GM19397 (cell line): ENCODE measurements around the gene ANTKMT.
"Not testable (repeated sequence)": the region's sequence is repeated elsewhere in the genome, so short reads cannot be mapped to it uniquely, and the experiment has no call there.

Source experiments
- ATAC-seq: cut with Tn5 transposase; IDR thresholded peaks from one replicate; pipeline ENCODE4 v1.9.1; 2021; ENCODE audit warnings: mild to moderate bottlenecking, moderate library complexity; ENCODE audit not compliant: unreplicated experiment

ANTKMT gene

DNA sequence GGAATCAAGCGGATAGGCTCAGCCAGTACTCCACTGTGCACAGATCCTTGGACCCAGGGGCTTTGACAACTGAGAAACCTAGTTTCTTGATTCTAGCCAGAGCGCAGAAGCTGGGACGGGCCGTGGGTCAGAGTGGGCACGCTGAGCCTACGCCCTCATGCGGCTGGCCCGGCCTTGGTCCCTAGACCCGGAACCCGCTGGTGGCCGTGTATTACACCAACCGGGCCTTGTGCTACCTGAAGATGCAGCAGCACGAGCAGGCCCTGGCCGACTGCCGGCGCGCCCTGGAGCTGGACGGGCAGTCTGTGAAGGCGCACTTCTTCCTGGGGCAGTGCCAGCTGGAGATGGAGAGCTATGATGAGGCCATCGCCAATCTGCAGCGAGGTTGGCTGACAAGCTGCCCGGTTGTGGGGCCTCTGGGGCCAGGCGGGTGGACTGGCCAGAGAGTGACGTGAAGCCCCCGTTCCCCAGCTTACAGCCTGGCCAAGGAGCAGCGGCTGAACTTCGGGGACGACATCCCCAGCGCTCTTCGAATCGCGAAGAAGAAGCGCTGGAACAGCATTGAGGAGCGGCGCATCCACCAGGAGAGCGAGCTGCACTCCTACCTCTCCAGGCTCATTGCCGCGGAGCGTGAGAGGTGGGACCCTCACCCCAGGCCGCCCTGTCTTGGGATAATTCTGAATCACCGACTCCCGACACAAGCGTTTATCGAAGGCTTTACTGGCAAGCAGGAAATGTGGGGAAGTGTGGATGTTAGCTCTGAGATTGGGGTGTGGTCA lies 39.8 kb upstream of the ANTKMT start:
- no peak for ATAC-seq

DNA sequence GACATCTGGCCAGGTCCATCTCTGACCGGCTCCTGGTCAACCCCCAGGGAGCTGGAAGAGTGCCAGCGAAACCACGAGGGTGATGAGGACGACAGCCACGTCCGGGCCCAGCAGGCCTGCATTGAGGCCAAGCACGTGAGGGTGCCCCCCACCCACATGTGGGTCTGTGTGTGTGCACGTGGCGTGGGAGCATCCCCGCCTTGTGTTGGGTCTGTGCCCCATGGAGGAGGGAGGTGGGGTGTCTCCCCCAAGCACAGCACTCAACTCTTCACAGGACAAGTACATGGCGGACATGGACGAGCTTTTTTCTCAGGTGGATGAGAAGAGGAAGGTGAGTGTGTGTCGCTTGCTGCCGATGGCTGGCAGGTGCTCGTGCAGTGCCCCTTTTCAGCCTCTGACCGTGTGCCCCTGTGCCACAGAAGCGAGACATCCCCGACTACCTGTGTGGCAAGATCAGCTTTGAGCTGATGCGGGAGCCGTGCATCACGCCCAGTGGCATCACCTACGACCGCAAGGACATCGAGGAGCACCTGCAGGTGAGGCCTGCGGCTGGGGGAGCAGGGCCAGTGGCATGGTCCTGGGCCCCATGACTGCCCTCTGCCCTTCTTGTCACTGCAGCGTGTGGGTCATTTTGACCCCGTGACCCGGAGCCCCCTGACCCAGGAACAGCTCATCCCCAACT lies 39.1 kb upstream of the ANTKMT start:
- ATAC-seq: no peak

DNA sequence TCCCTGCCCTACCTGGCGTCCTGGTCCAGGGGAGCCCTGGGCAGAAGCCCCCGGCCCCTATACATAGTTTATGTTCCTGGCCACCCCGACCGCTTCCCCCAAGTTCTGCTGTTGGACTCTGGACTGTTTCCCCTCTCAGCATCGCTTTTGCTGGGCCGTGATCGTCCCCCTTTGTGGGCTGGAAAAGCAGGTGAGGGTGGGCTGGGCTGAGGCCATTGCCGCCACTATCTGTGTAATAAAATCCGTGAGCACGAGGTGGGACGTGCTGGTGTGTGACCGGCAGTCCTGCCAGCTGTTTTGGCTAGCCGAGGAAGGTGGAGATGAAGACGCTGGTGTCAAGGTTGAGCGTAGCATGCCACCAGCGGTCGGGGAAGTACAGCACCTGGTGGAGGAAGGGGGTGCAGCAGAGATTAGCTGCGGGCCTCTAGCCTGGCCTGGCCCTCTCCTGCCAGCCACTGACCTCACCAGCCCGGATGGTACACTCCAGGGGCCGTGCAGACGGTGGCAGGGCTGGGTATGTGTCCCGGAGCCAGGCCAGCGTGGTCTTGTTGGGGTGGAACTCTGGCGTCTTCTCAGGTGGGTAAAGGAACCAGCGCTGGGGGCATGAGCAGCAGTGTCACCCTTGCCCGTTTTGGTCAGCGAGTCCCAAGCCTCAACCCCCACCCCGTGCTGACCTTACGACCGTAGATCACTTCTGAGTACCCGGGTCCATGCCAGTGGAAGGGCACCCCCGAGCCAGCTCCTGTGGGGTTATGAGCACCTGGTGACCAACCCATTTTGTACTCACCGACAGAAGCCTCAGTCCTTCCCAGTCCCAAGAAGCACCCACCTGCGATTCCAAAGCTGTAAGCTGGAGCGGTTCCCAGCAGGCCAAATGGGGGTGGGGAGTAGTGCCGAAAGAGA lies 38.2 kb upstream of the ANTKMT start:
- ATAC-seq: no peak

DNA sequence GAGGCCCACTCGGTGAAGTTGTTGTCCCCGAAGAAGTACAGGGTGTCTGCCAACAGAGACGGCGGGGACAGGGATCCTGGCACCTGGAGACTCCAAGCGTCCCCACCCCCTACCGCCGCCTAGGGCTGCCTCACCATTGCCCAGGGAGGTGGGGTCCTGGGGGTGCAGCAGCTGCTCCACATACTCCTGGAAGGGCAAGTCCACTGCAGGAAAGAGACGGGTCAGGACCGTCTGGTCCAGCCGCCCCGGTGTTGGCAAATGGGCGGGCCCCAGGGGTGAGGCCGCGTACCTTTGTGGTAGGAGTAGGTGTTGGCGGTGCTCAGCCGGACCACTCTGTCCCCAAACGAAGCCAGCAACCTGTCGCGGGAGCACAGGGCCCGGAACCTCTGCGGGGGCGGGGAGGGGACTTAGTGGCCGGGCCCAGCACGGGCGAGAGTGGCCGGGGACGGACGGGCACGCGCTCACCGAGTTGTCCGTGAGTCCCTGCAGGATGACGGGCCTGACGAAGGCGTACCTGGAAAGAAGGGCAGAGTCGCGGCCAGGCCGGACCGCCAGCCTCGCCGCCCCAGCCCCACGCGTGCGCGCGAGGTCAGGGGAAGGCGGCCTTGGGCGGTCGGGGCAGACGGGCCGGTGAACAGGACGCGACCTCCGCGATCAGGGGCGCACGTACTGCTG lies 37.4 kb upstream of the ANTKMT start:
- ATAC-seq: no peak

DNA sequence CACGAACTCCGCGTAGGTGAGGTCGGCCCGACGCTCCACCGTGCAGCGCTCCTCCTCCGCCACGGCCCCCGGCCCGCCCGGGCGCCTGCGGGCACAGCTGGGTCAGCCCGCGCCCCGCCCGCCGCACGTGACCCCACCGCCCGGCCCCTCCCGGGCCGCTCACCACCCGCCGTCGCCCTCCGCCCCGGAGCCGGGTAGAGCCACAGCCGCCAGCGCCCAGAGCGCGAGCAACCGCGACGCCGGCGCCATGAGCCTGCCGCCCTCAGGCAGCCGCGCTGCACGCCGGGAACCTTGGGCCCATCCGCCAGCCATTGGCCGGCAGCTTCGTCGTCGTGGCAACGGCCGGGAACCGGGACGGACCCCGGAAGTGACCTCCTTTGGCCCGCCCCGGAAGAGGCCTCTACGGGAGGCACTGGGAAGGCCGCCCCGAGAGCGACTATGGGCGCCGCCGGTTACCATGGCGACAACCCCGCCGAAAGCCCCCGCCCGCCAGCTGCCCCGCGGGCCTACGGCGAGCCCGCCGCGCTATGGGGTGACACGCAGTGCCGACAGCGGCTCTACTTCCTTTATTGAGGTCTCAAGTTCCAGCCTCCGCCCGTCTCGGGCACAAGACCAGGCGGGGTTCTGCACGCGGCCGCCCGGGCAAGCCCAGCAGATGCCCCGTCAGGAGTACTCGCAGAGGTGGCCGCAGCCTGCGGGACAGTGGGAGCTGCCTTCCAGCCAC lies 36.7 kb upstream of the ANTKMT start, which contains the start of gene JMJD8:
TSS of gene JMJD8 (minus strand) at position 264 of the 724 bp plus-strand sequence. CDS start at position 249, 15 bp downstream.
- peak; percentile 56 for ATAC-seq

DNA sequence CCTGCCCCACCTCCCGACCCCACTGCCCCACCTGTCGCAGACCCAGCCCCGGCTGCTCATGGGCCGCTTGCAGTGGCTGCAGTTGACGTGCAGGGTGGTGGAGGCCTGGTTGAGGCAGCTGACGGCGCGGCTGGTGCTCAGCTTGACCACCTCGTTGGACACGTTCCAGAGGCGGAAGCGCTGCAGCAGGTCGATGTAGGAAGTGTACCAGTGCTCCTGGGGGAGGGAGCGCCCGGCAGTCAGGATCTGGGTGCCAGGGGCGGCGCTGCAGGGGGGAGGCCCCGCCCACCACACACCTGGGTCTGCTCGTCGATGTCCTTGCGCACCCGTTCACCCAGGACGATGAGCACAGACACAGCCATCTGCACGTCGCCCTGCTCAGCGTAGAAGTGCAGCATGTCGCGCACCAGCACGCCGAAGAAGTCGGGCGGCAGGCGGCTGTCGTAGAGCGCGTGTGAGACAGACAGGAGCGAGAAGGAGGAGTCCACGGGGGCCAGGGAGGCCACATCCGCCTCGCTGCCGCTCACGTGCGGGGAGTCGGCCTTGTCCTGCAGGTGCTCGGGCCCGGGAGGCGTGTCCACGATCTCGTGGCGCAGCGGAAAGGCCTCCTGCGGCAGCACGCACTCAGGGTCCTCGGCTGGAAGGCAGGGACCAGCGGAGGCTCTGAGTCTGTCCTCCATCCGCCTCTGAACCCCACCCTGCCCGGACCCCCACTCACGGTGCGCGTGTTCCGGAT lies 35.8 kb upstream of the ANTKMT start:
- no peak for ATAC-seq

DNA sequence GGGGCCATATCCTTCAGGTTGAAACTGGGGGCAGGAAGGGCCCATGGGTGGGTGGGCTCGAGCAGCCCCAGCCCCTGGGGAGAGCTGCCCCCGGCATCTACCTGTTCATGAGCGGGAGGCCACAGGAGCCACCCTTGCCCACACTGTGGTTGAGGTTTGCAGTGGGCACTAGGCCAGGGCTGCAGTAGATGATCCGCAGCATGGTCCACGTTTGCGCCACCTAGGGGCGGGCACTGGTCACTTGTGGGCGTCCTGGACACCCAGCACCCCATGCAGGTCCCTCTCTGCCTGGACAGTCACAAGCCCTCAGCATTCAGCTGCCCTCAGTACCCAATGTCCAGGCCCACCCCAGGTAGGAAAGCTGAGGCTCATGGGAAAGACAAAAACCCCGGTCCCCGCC lies 35.0 kb upstream of the ANTKMT start:
- no peak for ATAC-seq

DNA sequence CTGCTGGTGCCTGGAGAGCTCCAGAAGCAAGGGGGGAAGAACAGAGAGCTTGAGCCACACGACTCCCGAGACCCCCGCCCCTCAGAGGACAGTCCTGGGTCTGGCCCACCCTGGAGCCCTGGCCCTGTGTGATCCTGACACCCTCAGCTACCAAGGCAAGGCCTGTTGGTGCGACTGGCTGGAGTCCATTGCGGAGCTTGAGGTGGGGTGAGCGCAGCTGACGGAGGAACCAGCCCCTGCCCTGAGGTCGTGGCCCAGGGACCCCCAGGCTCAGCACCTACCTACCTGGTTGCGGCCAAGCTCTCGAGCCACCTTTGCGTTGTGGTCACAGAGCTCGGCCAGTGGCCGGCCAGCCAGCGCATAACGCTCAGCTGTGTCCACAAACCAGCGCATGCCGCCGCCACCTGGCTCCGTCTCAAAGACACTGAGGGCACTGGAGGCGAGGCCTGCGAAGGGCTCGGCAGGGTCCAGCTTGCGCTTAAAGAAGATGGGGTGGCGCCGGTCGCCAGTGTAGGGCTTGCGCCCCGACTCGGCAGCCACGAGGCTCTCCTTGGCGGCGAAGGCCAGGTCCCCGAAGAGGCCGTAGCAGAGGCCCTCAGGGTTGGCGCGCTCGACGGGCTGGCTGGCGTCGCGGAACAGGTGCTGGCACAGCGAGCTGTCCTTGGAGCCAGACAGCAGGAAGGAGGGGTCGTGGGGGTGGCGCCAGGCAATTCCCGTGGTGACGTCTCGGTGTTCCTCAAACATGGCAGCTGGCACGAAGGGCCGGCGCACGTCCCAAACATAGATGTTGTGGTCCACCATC lies 34.3 kb upstream of the ANTKMT start:
- ATAC-seq: no peak

DNA sequence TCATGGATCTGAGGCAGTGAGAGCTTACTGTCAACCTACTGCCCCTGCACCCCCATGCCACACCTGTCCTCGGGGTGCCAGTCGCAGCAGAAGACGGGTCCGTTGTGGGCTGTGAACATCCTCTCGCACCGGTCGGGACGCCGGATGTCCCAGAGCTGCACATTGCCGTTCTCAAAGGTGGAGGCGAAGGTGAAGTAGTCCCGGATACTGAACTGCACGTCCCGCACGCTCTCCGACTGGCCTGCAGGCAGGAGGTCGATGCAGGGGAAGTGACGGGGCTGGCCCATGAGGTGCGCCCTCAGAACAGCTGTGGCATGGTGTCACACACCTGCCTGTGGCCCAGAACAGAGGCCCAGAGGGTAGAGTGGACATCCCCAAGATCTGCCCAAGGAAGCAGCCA lies 33.4 kb upstream of the ANTKMT start:
- no peak for ATAC-seq

DNA sequence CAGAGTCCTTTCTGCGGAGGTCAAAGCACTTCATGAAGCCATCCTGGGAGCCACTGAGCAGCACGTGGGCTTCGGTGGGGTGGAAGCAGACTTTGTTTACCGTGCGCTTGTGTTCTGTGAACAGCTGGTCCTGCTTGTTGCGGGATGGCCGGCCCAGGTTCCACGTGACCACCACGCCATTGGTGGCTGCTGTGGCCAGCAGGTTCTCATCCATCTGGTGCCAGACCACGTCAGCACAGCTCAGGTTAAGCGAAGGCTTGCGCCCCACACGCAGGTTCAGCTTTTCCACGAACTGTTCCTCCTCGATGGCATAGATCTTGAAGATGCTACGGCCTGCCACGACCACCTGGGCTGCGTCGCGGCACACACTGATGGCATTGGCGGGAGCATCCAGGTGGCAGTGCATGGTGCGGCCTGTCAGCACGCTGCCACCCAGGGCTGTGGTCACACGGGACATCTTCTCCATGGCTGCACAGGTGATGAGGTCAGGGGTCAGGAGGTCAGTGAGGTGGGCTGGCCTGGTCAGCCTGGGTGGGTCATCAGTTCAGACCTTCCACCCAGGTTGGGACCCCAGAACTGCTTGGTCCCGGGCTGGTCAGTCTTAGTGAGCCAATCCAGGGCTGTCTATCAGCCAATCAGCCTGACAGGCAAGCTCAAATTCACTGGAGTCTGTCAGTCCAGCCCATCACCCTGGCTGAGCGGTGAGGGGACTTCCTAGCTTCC lies 31.6 kb upstream of the ANTKMT start:
- no peak for ATAC-seq

DNA sequence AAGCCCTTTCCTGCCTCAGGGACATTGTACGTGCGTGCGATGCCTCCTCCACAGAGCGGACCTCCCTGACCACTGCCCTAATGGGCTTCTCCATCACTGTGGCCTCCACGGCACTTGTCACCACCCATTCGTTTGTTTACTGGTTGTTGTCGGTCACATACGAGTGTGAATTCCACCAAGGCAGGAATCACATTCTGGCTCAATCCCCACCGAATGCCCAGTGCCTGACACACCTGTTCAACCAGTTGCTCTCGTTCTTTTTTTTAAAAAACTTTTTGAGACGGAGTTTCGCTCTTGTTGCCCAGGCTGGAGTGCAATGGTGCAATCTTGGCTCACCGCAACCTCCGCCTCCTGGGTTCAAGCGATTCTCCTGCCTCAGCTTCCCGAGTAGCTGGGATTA lies 29.7 kb upstream of the ANTKMT start:
- ATAC-seq: not testable (repeated sequence)

DNA sequence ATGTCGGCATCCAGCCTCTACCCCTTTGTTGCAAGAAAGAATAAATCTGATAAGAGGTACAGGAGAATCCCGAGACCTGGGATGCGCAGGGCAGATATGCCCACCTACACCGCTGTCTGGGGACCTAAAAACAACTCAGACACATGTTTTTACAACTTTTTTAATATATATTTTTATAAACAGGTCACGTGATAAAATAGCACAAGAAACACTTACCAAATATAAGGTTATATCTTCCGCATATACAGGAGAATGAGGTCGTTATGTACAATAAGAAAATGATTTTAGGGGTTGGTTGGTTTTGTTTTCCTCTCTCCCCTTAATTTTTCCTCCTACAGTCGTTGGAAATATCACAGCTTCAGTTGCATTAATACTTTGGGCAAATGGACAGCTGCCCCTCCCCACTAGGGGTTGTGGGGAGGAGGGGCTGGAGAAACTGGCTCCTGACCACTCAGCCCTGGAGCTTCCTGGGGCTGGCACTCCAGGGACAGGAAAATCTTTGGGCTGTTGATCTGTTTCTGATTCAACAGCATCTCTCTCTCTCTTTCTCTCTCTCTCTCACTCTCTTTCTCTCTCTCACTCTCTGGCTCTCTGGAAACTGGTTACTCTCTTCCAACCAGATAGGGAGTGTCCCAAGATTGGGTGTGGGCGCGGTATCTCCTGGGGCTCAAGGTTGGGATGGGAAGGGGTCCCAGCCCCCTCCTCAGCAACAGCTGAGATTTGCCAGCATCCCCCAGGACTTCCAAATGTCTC lies 28.4 kb upstream of the ANTKMT start:
- ATAC-seq: no peak

DNA sequence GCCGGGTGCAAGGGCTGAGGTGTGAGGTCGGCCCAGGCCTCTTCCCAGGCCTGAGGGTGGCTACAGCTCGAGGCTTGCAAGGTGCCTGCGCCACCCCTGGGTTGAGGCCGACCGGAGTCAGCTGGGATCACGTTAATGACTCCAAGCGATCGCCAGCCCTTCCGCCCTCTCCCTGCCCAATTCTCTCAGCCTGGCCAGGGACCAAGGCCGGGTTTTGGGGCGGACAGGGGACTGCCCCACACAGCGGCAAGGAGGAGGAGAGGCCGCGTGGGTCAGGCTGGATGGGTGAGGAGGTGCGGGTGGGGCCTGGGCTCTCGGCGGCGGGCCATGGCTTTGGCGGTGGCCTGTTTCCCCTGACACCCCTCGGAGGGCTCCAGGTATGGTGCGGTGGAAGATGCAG lies 27.6 kb upstream of the ANTKMT start:
- no peak for ATAC-seq

DNA sequence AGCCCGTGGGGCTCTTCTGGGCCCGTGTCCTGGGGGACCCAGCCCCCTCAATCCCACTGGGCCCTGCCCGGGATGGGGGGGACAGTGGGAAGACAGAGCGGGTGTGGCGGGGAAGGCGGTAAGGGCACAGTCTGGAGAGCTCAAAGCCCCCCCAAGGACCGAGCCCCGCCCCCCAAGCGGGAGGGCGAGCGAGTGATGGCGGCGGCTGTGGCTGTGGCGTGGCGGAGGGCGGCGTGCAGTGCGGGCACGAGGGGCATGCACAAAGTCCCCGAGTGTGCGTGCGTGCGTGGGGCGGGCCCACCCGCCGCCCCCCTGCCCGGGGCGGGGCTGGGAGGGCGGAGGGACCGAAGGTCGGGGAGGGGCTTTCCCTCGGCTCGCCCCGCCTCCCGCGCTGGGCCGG lies 27.2 kb upstream of the ANTKMT start:
- ATAC-seq: no peak

DNA sequence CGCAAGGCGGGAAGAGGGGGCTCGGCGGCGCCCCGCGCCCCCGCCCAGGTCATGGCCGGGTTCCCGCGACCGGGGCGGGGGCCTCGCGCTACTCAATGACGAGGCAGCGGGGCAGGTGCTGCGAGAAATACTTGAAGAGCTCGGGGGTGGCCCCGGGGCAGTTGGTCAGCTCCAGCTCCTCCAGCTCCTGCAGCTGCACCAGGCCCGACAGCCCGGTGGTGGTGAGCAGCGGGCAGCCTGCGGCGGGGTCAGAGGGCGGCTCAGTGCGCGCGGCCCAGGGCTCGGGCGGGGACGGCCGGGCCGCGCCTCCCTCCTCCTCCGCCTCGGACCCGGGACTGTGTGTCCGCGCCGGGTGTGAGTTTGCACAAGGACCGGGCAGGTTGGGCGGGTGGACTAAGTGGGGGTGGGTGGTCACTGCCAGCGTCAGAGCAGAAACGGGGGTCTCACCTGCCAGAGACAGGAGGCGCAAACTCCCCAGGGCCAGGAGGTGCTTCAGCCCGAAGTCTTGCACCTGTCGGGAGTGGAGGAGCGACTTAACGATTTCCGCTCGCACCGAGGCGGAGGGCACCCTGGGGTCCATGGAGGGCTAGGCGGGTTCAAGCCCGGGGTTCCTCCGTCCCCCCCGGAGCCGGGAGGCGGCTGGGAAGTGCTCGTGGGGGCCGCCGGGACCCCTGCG lies 26.6 kb upstream of the ANTKMT start:
- ATAC-seq: no peak

DNA sequence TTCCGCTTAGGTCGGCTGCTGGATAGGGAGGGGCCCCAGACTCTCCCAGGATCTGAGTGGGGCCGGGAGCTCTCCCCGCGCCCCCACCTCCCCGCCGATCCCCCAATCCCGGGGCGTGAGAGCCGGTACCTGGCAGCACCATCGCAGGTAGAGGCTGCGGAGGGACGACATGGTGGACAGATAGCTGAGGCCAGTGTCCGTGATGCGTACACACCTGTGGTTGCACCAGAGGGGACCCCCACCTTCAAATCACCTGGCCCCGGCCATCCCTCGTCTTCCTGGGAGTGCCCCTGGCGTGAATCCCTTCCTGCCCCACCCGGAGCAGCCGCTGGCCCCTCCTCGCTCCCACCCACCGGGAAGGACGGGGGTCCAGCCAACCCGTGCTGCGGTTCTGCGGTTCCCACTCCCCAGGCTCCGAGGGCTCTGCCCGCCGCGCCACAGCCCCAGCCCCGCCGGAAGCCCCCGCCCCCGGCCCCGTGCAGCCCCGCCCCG lies 26.0 kb upstream of the ANTKMT start:
- no peak for ATAC-seq
